WERI-Rb-1 (cell line): Measurements from ENCODE around the gene CAMK4.
"Not testable (repeated sequence)": the region's sequence is repeated elsewhere in the genome, so short reads cannot be mapped to it uniquely, and the experiment has no call there.

ENCODE experiments used
- DNase-seq: peaks from one replicate; pipeline ENCODE4 v3.0.0-alpha.2; 2020
- H3K27ac ChIP-seq: fragments of 250-450 bp; sonication (Bioruptor Pico); 2 replicates; pipeline ENCODE4 v1.5.1; 2020; ENCODE audit warnings: mild to moderate bottlenecking, moderate library complexity
- H3K27me3 ChIP-seq: fragments of 250-450 bp; sonication (Bioruptor Pico); 2 replicates; pipeline ENCODE4 v1.5.1; 2021; ENCODE audit warnings: mild to moderate bottlenecking, low read depth, moderate library complexity; ENCODE audit not compliant: insufficient read depth, severe bottlenecking
- H3K36me3 ChIP-seq: fragments of 250-450 bp; sonication (Bioruptor Pico); 2 replicates; pipeline ENCODE4 v1.5.1; 2020; ENCODE audit warnings: mild to moderate bottlenecking, moderate library complexity
- H3K4me3 ChIP-seq: 2 replicates; pipeline ENCODE4 v1.5.1; 2011; ENCODE audit warnings: low read depth, mild to moderate bottlenecking, control low read depth, low read length
- H3K9me3 ChIP-seq: fragments of 250-450 bp; sonication (Bioruptor Pico); 2 replicates; pipeline ENCODE4 v1.5.1; 2021; ENCODE audit warnings: mild to moderate bottlenecking, moderate library complexity; ENCODE audit not compliant: severe bottlenecking
- TF ChIP-seq, protein P1 (sequence below): IDR thresholded peaks from 2 replicates; pipeline ENCODE4 v1.5.1; 2011; ENCODE audit warnings: low read depth, mild to moderate bottlenecking, control low read depth, inconsistent platforms, low read length

Gene CAMK4

DNA sequence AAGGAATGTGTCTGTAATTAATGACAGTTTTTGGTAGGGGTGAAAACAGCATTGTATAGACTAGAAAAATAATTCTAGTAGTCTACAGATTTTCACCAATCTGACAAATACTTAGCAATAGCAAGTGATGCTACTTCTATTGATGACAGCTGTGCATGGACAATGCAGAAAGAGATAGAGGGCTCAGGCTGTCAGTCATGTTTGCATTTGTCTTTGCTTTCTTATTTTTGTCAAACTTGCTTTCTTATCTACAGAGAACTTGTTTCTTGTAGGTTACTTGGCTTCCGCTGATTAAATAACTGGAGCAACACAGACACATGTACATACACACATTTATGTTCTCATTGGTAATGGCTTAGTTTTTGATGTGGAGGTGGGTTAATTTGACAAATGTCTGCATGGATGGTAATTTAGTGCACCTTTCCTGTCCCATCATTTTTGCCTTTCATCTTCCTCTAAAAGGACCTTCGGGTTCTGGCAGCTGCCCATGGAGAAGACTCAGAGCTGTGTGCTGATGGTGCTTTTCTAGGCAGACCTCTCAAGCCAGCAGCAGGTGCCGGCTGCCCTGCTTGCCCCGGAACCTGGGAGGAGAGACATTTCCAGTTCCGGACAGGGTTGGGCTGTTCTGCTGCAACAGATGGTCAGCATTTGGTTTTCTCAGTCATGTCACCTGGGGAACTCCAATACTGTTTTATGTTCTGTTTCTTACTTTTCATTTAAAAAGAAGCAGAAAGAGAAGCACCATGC is 28.8 kb downstream of the CAMK4 start:
- TF ChIP-seq, protein P1, sequence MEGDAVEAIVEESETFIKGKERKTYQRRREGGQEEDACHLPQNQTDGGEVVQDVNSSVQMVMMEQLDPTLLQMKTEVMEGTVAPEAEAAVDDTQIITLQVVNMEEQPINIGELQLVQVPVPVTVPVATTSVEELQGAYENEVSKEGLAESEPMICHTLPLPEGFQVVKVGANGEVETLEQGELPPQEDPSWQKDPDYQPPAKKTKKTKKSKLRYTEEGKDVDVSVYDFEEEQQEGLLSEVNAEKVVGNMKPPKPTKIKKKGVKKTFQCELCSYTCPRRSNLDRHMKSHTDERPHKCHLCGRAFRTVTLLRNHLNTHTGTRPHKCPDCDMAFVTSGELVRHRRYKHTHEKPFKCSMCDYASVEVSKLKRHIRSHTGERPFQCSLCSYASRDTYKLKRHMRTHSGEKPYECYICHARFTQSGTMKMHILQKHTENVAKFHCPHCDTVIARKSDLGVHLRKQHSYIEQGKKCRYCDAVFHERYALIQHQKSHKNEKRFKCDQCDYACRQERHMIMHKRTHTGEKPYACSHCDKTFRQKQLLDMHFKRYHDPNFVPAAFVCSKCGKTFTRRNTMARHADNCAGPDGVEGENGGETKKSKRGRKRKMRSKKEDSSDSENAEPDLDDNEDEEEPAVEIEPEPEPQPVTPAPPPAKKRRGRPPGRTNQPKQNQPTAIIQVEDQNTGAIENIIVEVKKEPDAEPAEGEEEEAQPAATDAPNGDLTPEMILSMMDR, result no peak
- Histone ChIP-seq H3K9me3 (peaks cover 4% of the 10 kb centered on the region), H3K27ac (no peak overlapping the region), H3K27me3 (no peaks in the 10 kb centered on the region), H3K4me3 (no peak overlapping the region), H3K36me3 (no peaks in the 10 kb centered on the region)
- DNase-seq, result no peak

GRCh38 chr5:111254613-111255012 is 30.4 kb downstream of the CAMK4 start:
- TF ChIP-seq, protein P1, result no peak
- H3K4me3 ChIP-seq, result no peak overlapping the region
- no peaks in the 10 kb centered on the region for H3K27me3 ChIP-seq
- peaks cover 4% of the 10 kb centered on the region for H3K9me3 ChIP-seq
- no peak overlapping the region for H3K27ac ChIP-seq
- H3K36me3 ChIP-seq, result no peaks in the 10 kb centered on the region
- DNase-seq, result no peak

DNA sequence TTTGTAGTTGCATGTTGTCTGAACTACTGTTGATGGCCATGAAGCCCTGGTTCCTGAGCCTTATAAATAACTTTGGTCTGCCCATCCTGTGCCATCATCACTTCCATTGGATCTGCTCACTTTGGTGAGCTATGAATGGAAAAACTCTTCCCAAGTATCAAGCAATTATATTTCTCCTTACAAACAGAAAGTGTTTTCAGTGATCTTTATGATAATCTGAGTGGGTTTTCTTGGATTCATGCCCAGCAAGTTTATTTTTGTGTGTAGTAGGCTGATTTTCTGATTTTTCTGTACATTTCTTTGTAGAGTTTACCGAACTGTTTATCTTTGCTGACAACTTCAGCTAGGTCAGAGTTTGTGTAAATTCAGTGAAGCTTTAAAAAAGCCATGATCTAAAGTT is 31.0 kb downstream of the CAMK4 start:
- H3K27ac ChIP-seq, result no peak overlapping the region
- peaks cover 4% of the 10 kb centered on the region for H3K9me3 ChIP-seq
- DNase-seq, result no peak
- TF ChIP-seq, protein P1, result no peak
- no peaks in the 10 kb centered on the region for H3K27me3 ChIP-seq
- no peaks in the 10 kb centered on the region for H3K36me3 ChIP-seq
- H3K4me3 ChIP-seq, result no peak overlapping the region

GRCh38 chr5:111256128-111256527 is 31.9 kb downstream of the CAMK4 start:
- no peak for DNase-seq
- H3K9me3 ChIP-seq, result peaks cover 4% of the 10 kb centered on the region
- TF ChIP-seq, protein P1, result no peak
- H3K27ac ChIP-seq, result no peak overlapping the region
- no peak overlapping the region for H3K4me3 ChIP-seq
- H3K36me3 ChIP-seq, result no peaks in the 10 kb centered on the region
- no peaks in the 10 kb centered on the region for H3K27me3 ChIP-seq

DNA sequence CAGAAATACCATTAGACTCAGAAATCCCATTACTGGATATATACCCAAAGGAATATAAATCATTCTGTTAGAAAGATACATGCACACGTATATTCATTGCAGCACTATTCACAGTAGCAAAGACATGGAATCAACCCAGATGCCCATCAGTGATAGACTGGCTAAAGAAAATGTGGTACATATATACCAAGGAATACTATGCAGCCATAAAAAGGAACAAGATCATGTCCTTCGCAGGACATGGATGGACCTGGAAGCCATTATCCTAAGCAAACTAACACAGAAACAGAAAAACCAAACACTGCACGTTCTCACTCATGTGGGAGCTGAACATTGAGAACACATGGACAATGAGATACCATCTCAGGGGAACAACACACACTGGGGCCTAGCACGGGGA is 33.4 kb downstream of the CAMK4 start:
- not testable (repeated sequence) for DNase-seq, H3K27me3 ChIP-seq, H3K36me3 ChIP-seq, H3K27ac ChIP-seq, H3K4me3 ChIP-seq, H3K9me3 ChIP-seq

DNA sequence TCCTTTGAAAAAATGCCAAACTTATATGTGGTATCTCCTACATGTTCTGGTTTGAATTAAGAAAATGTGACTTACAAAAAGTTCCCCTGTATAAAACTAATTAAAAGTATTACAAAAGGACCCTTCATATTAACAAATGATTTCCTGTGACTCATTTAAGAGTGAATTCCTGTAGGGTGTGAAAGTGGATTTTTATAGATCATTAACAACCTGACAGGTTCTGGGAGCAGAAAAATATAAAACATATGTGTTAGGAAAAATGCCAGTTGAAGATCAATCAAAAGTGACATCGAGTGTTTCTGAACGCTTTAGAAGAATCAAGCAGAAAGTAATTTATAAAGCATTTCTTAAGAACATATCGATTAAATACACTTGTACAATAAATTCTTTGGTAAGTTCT is 35.5 kb downstream of the CAMK4 start:
- peaks cover 4% of the 10 kb centered on the region for H3K9me3 ChIP-seq
- H3K27ac ChIP-seq, result no peak overlapping the region
- H3K36me3 ChIP-seq, result no peaks in the 10 kb centered on the region
- no peak for DNase-seq
- H3K4me3 ChIP-seq, result no peak overlapping the region
- H3K27me3 ChIP-seq, result no peaks in the 10 kb centered on the region
- TF ChIP-seq, protein P1, result no peak
